T-helper 1 cell treated with Interleukin-12 subunit alpha and Interleukin-12 subunit beta and Interleukin-4 antibody, amounts not matched to agents 30 ng/mL and 1 ng/mL, for 36 hours (primary cell): Measurements from ENCODE around the gene DTNB. TPM values are rescaled to one million over a fixed set of nuclear protein-coding genes. Genes with fewer than 3 reads are reported as not detected.

Source experiments
- intact Hi-C: fragments of 100-400 bp; cut with micrococcal nuclease; formaldehyde crosslinking; loops from one replicate; pipeline ENCODE4 v1.15.1; 2024
- total RNA-seq: library from RNA; stranded (reverse); gene quantifications from 2 replicates; pipeline ENCODE4 v1.2.3, GENCODE V29; 2022

DTNB gene
- total RNA-seq, 1 donor from 2014 or later, result 28.9 TPM

- intact Hi-C loops, result loop anchor here (1.0 to 10.0 kb wide), 8 partner anchors 35 to 1172 kb away; partner anchors contain the start of genes ADGRF3, ASXL2, DTNB and RAB10
These were observed 80.5 kb downstream of the DTNB start for GRCh38 chr2:25592766-25593292.

- intact Hi-C loops, result loop anchor here (5.0 to 10.0 kb wide), 6 partner anchors 81 to 1174 kb away; partner anchors contain the start of genes ADGRF3, DTNB, RAB10 and SELENOI
These were observed 82.4 kb downstream of the DTNB start for GRCh38 chr2:25590921-25591505.

- intact Hi-C loops, result loop anchor here (5.0 to 10.0 kb wide), 6 partner anchors 83 to 1175 kb away; partner anchors contain the start of genes ADGRF3, DTNB, RAB10 and SELENOI
These were observed 83.6 kb downstream of the DTNB start for GRCh38 chr2:25589676-25590205.

GRCh38 chr2:25588576-25588975, 84.8 kb downstream of the DTNB start:
- intact Hi-C loops, result no loop called here

- intact Hi-C loops, result loop anchor here (1.0 kb wide), 1 partner anchor 29 kb away; no protein-coding TSS in a partner anchor
These were observed 86.0 kb downstream of the DTNB start for GRCh38 chr2:25587361-25587760.

GRCh38 chr2:25586726-25587144, 86.6 kb downstream of the DTNB start:
- intact Hi-C loops, result loop anchor here (1.0 kb wide), 1 partner anchor 28 kb away; no protein-coding TSS in a partner anchor

GRCh38 chr2:25585189-25585588, 88.2 kb downstream of the DTNB start:
- intact Hi-C loops, result no loop called here

- intact Hi-C loops, result no loop called here
These were observed 91.1 kb downstream of the DTNB start for GRCh38 chr2:25582077-25582830.

- intact Hi-C loops, result no loop called here
These were observed 96.8 kb downstream of the DTNB start for GRCh38 chr2:25576596-25576995.

- intact Hi-C loops, result no loop called here
These were observed 100.7 kb downstream of the DTNB start for GRCh38 chr2:25572638-25573037.

- intact Hi-C loops, result no loop called here
These were observed 103.1 kb downstream of the DTNB start for GRCh38 chr2:25570161-25570845.

- intact Hi-C loops, result loop anchor here (1.0 to 5.0 kb wide), 9 partner anchors 9 to 592 kb away; no protein-coding TSS in a partner anchor
These were observed 106.0 kb downstream of the DTNB start for GRCh38 chr2:25567406-25567805.

GRCh38 chr2:25566694-25567093, 106.7 kb downstream of the DTNB start:
- intact Hi-C loops, result loop anchor here (1.0 to 5.0 kb wide), 9 partner anchors 8 to 591 kb away; no protein-coding TSS in a partner anchor

- intact Hi-C loops, result loop anchor here (5.0 kb wide), 1 partner anchor 339 kb away; no protein-coding TSS in a partner anchor
These were observed 107.3 kb downstream of the DTNB start for GRCh38 chr2:25566094-25566493.

GRCh38 chr2:25561136-25561850, 112.1 kb downstream of the DTNB start:
- intact Hi-C loops, result no loop called here

GRCh38 chr2:25559148-25559547, 114.2 kb downstream of the DTNB start:
- intact Hi-C loops, result loop anchor here (2.0 kb wide), 3 partner anchors 114 to 586 kb away; partner anchors contain the start of gene DTNB

- intact Hi-C loops, result loop anchor here (1.0 to 2.0 kb wide), 12 partner anchors 9 to 585 kb away; partner anchors contain the start of gene DTNB
These were observed 115.1 kb downstream of the DTNB start for GRCh38 chr2:25558262-25558661.

GRCh38 chr2:25557179-25558036, 116.0 kb downstream of the DTNB start:
- intact Hi-C loops, result loop anchor here (1.0 to 2.0 kb wide), 12 partner anchors 10 to 585 kb away; partner anchors contain the start of gene DTNB

GRCh38 chr2:25552318-25552717, 121.1 kb downstream of the DTNB start:
- intact Hi-C loops, result no loop called here
